GM08714 (cell line): ENCODE results near the gene STK10.
"Not testable (repeated sequence)": the region's sequence is repeated elsewhere in the genome, so short reads cannot be mapped to it uniquely, and the experiment has no call there.

Source experiments
- H3K4me3 ChIP-seq: fragments of 200-500 bp; sonication (Bioruptor generic); 2 replicates; pipeline ENCODE4 v1.5.1; 2014; ENCODE audit warnings: mild to moderate bottlenecking, low read length, inconsistent platforms
- ZNF274 ChIP-seq: IDR thresholded peaks from 2 replicates; pipeline ENCODE4 v1.6.1; 2012; ENCODE audit warnings: mild to moderate bottlenecking, low read depth, low read length

The STK10 gene

GRCh38 chr5:172188033-172188892 is at the start of gene STK10:
STK10 (minus strand) TSS chr5:172188224; CDS start chr5:172188042, 182 bp downstream.
- no peak for TF ChIP-seq ZNF274
- peak within 1 kb of the TSS; percentile 78 for H3K4me3 ChIP-seq

GRCh38 chr5:172235827-172236736 is 48.1 kb upstream of the STK10 start:
- no peak for TF ChIP-seq ZNF274
- no peak overlapping the region for H3K4me3 ChIP-seq

GRCh38 chr5:172235132-172235780 is 47.2 kb upstream of the STK10 start:
- no peak overlapping the region for H3K4me3 ChIP-seq
- no peak for TF ChIP-seq ZNF274

GRCh38 chr5:172234031-172234430 is 46.0 kb upstream of the STK10 start:
- TF ChIP-seq ZNF274, result no peak
- H3K4me3 ChIP-seq, result no peak overlapping the region

- no peak for TF ChIP-seq ZNF274
These were observed 41.9 kb upstream of the STK10 start for GRCh38 chr5:172229904-172230303.

GRCh38 chr5:172224996-172225395 is 37.0 kb upstream of the STK10 start:
- H3K4me3 ChIP-seq, result no peak overlapping the region
- no peak for TF ChIP-seq ZNF274

More at GRCh38 chr5:172229904-172230303, 41.9 kb upstream of the STK10 start:
- no peak overlapping the region for H3K4me3 ChIP-seq

- no peak overlapping the region; the same call in 1 of the 2 replicates for H3K4me3 ChIP-seq
- TF ChIP-seq ZNF274, result no peak
These were observed 36.2 kb upstream of the STK10 start for GRCh38 chr5:172223901-172224873.

GRCh38 chr5:172219296-172219695 is 31.3 kb upstream of the STK10 start:
- no peak for TF ChIP-seq ZNF274
- no peak overlapping the region for H3K4me3 ChIP-seq

GRCh38 chr5:172216345-172216744 is 28.3 kb upstream of the STK10 start:
- no peak overlapping the region for H3K4me3 ChIP-seq
- no peak for TF ChIP-seq ZNF274

- no peak for TF ChIP-seq ZNF274
- no peak overlapping the region for H3K4me3 ChIP-seq
These were observed 25.1 kb upstream of the STK10 start for GRCh38 chr5:172213126-172213525.

- no peak overlapping the region for H3K4me3 ChIP-seq
- TF ChIP-seq ZNF274, result no peak
These were observed 23.7 kb upstream of the STK10 start for GRCh38 chr5:172211676-172212075.

GRCh38 chr5:172209714-172210113 is 21.7 kb upstream of the STK10 start:
- TF ChIP-seq ZNF274, result no peak
- no peak overlapping the region for H3K4me3 ChIP-seq

- no peak overlapping the region for H3K4me3 ChIP-seq
- TF ChIP-seq ZNF274, result no peak
These were observed 19.5 kb upstream of the STK10 start for GRCh38 chr5:172207511-172207910.

- not testable (repeated sequence) for H3K4me3 ChIP-seq
These were observed 18.0 kb upstream of the STK10 start for GRCh38 chr5:172205984-172206383.
